Measurements from ENCODE around the gene PSEN1.

DNA sequence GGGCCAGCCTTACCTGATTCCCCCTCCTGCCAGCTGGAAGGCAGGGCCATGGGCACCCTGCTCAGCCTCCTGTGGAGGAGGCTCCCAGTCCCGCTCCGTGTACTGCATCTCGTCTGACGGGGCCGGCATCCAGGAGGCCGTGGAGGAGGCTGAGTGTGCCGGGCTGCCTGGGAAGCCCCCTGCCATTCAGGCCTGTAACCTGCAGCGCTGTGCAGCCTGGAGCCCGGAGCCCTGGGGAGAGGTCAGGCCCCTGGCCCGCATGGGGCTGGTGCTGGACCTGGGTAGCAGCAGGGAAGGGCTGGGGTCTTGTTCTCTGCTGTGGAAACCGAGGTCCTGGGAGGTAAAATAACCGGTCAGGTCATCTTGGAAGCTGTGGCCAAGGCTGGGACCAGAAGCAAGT is 117.4 kb downstream of the PSEN1 start:
- TF ChIP-seq, protein P1, sequence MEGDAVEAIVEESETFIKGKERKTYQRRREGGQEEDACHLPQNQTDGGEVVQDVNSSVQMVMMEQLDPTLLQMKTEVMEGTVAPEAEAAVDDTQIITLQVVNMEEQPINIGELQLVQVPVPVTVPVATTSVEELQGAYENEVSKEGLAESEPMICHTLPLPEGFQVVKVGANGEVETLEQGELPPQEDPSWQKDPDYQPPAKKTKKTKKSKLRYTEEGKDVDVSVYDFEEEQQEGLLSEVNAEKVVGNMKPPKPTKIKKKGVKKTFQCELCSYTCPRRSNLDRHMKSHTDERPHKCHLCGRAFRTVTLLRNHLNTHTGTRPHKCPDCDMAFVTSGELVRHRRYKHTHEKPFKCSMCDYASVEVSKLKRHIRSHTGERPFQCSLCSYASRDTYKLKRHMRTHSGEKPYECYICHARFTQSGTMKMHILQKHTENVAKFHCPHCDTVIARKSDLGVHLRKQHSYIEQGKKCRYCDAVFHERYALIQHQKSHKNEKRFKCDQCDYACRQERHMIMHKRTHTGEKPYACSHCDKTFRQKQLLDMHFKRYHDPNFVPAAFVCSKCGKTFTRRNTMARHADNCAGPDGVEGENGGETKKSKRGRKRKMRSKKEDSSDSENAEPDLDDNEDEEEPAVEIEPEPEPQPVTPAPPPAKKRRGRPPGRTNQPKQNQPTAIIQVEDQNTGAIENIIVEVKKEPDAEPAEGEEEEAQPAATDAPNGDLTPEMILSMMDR (IDR thresholded peaks at IDR 0.05) = no peak
- TF ChIP-seq POLR2A (IDR thresholded peaks at IDR 0.05) = no peak

Data from tibial nerve (tissue), 3 donors.